ENCODE data around the gene PRELP. TPM values are rescaled to one million over a fixed set of nuclear protein-coding genes. Genes with fewer than 3 reads are reported as not detected.
"Not testable (repeated sequence)": the region's sequence is repeated elsewhere in the genome, so short reads cannot be mapped to it uniquely, and the experiment has no call there.

The PRELP gene
- total RNA-seq, 1 experiment from 2014 or later, result 0.07 TPM

- no peak overlapping the region for H3K9ac ChIP-seq (ENCODE audit: extremely low read depth, insufficient read length, low read length)
- no peak overlapping the region for H3K56ac ChIP-seq (ENCODE audit: insufficient read length, low read depth, low read length)
- no peaks in the 10 kb centered on the region for H3K79me2 ChIP-seq (ENCODE audit: insufficient read depth, low read length)
- no peak overlapping the region for H2BK20ac ChIP-seq (ENCODE audit: low read depth, low read length, poor library complexity, severe bottlenecking)
- Mint-ChIP-seq H3K27ac (peak overlapping the region in 1 of 3 experiments; percentile 36; a peak in 1 of 7 replicates), H3K9me3 (peaks cover 0 to 6% of the 10 kb centered on the region in 2 experiments; a peak in 2 of 5 replicates), H3K4me3 (no peak overlapping the region), H3K4me1 (peaks cover 81 to 85% of the 10 kb centered on the region in 2 experiments), H3K27me3 (ENCODE audit: low read depth) (peaks cover 92% of the 10 kb centered on the region), H3K36me3 (ENCODE audit: insufficient read depth in 1 of 3, low read depth in 3 of 3) (no peaks in the 10 kb centered on the region)
- no peaks in the 10 kb centered on the region for H4K20me1 ChIP-seq (ENCODE audit: control insufficient read depth, insufficient read depth, insufficient read length)
- H3K18ac ChIP-seq (ENCODE audit: insufficient read length, low read depth, low read length), result no peak overlapping the region
- no peak overlapping the region for H2BK12ac ChIP-seq (ENCODE audit: insufficient read length, low read depth, low read length)
- no peak overlapping the region for H4K5ac ChIP-seq (ENCODE audit: insufficient read length, low read depth, low read length)
- H4K8ac ChIP-seq (replicated peaks; ENCODE audit: insufficient read length, low read depth, low read length), result no peak overlapping the region
- H3K79me1 ChIP-seq (ENCODE audit: insufficient read depth, low read depth, low read length, poor library complexity, severe bottlenecking), result no peaks in the 10 kb centered on the region
- H3K4ac ChIP-seq (ENCODE audit: low read depth, low read length), result no peak overlapping the region
- H3K23me2 ChIP-seq (ENCODE audit: insufficient read length, low read depth, low read length, poor library complexity, severe bottlenecking), result peaks cover 7% of the 10 kb centered on the region
- no peak overlapping the region for H2BK15ac ChIP-seq (ENCODE audit: low read depth, low read length)
- peak; percentile 60 for DNase-seq
- no peak overlapping the region for H3K4me2 ChIP-seq (ENCODE audit: insufficient read depth, insufficient read length, low read length)
- no peak overlapping the region for H3K27ac ChIP-seq (ENCODE audit: insufficient read length, low read depth, low read length)
- no peak overlapping the region for H2AK5ac ChIP-seq (ENCODE audit: insufficient read length, low read length)
- no peak overlapping the region for H2BK5ac ChIP-seq (ENCODE audit: insufficient read length, low read length)
- H3K14ac ChIP-seq (ENCODE audit: insufficient read depth, low read length), result no peak overlapping the region
- H3K27me3 ChIP-seq (ENCODE audit: insufficient read depth, low read length), result peaks cover 18% of the 10 kb centered on the region; the same call in 1 of the 2 replicates
- no peak overlapping the region for H3T11ph ChIP-seq (ENCODE audit: low read length)
- peaks cover 23% of the 10 kb centered on the region; the same call in 1 of the 2 replicates for H3K4me1 ChIP-seq (ENCODE audit: insufficient read depth, low read length)
- H3K23ac ChIP-seq (ENCODE audit: insufficient read length, low read depth, low read length), result no peak overlapping the region
- WGBS (ENCODE audit: extremely low coverage, insufficient read length, low lambda C conversion rate), result no CpG with 5 or more reads among the region's 11 CpGs
- H2BK120ac ChIP-seq (ENCODE audit: low read depth, low read length, poor library complexity, severe bottlenecking), result no peak overlapping the region
- H4K91ac ChIP-seq (ENCODE audit: insufficient read length, low read depth, low read length), result no peak overlapping the region
- no peak for TF ChIP-seq CTCF (conservative IDR thresholded peaks at IDR 0.05)
- no peak overlapping the region for H2AFZ ChIP-seq (ENCODE audit: low read length)
- no peaks in the 10 kb centered on the region for H3K9me3 ChIP-seq (ENCODE audit: control insufficient read depth, low read depth, low read length)
Measured at GRCh38 chr1:203517426-203518110, 42.0 kb downstream of the PRELP start.

GRCh38 chr1:203518139-203518538, 42.5 kb downstream of the PRELP start:
- H3T11ph ChIP-seq (ENCODE audit: low read length); H2BK5ac ChIP-seq (ENCODE audit: insufficient read length, low read length); H3K27ac Mint-ChIP-seq; H3K18ac ChIP-seq (ENCODE audit: insufficient read length, low read depth, low read length); H2BK20ac ChIP-seq (ENCODE audit: low read depth, low read length, poor library complexity, severe bottlenecking); H2AFZ ChIP-seq (ENCODE audit: low read length); H3K9me3 ChIP-seq (ENCODE audit: control insufficient read depth, low read depth, low read length); H3K27ac ChIP-seq (ENCODE audit: insufficient read length, low read depth, low read length); H3K36me3 Mint-ChIP-seq (ENCODE audit: insufficient read depth in 1 of 3, low read depth in 3 of 3); H3K9me3 Mint-ChIP-seq; H2BK12ac ChIP-seq (ENCODE audit: insufficient read length, low read depth, low read length); H3K79me2 ChIP-seq (ENCODE audit: insufficient read depth, low read length); H3K14ac ChIP-seq (ENCODE audit: insufficient read depth, low read length); H3K23me2 ChIP-seq (ENCODE audit: insufficient read length, low read depth, low read length, poor library complexity, severe bottlenecking); H4K5ac ChIP-seq (ENCODE audit: insufficient read length, low read depth, low read length); H4K91ac ChIP-seq (ENCODE audit: insufficient read length, low read depth, low read length); H3K23ac ChIP-seq (ENCODE audit: insufficient read length, low read depth, low read length); H3K56ac ChIP-seq (ENCODE audit: insufficient read length, low read depth, low read length); H3K9ac ChIP-seq (ENCODE audit: extremely low read depth, insufficient read length, low read length); H3K4ac ChIP-seq (ENCODE audit: low read depth, low read length); H2AK5ac ChIP-seq (ENCODE audit: insufficient read length, low read length); H4K20me1 ChIP-seq (ENCODE audit: control insufficient read depth, insufficient read depth, insufficient read length); H4K8ac ChIP-seq (replicated peaks; ENCODE audit: insufficient read length, low read depth, low read length); DNase-seq; H2BK15ac ChIP-seq (ENCODE audit: low read depth, low read length); H3K79me1 ChIP-seq (ENCODE audit: insufficient read depth, low read depth, low read length, poor library complexity, severe bottlenecking); H3K4me3 Mint-ChIP-seq; H2BK120ac ChIP-seq (ENCODE audit: low read depth, low read length, poor library complexity, severe bottlenecking): not testable (repeated sequence)
- no CpG with 5 or more reads among the region's 4 CpGs for WGBS (ENCODE audit: extremely low coverage, insufficient read length, low lambda C conversion rate)
- H3K4me1 Mint-ChIP-seq, result peaks cover 81 to 85% of the 10 kb centered on the region in 2 experiments
- H3K27me3 Mint-ChIP-seq (ENCODE audit: low read depth), result peaks cover 91% of the 10 kb centered on the region
- Histone ChIP-seq H3K27me3 (ENCODE audit: insufficient read depth, low read length) (peaks cover 15% of the 10 kb centered on the region; the same call in 1 of the 2 replicates), H3K4me2 (ENCODE audit: insufficient read depth, insufficient read length, low read length) (peak overlapping the region; percentile 58), H3K4me1 (ENCODE audit: insufficient read depth, low read length) (peaks cover 21% of the 10 kb centered on the region; the same call in 1 of the 2 replicates)

Measured in H9 (cell line).